IMR-90 (cell line): Measurements from ENCODE around the gene CDH12.

Experiments
- CTCF ChIP-seq: conservative IDR thresholded peaks from 2 replicates; pipeline ENCODE4 v1.5.1; 2012; ENCODE audit warnings: mild to moderate bottlenecking, low read depth, low read length, improper control_type of control experiment
- POLR2A ChIP-seq: IDR thresholded peaks from 2 replicates; pipeline ENCODE4 v1.6.1; 2012; ENCODE audit warnings: mild to moderate bottlenecking, low read depth, low read length
- RAD21 ChIP-seq: IDR thresholded peaks from 2 replicates; pipeline ENCODE4 v1.6.1; 2012; ENCODE audit warnings: low read length, improper control_type of control experiment

GRCh38 chr5:22644859-22645258 is 208.3 kb downstream of the CDH12 start:
- no peak for TF ChIP-seq POLR2A
- no peak for TF ChIP-seq CTCF
- no peak for TF ChIP-seq RAD21
